HepG2 (cell line): Measurements from ENCODE around the gene ULK4. TPM values are rescaled to one million over a fixed set of nuclear protein-coding genes. Genes with fewer than 3 reads are reported as not detected.

Experiments
- ARID3A ChIP-seq: IDR thresholded peaks from 2 replicates; pipeline ENCODE4 v1.6.1; 2012; ENCODE audit warnings: low read depth, low read length, improper control_type of control experiment
- BRF2 ChIP-seq: sonication (generic); formaldehyde crosslinking; IDR thresholded peaks from 2 replicates; pipeline ENCODE4 v1.8.1; 2022; ENCODE audit warnings: mild to moderate bottlenecking, missing genetic modification reagents
- EEA1 ChIP-seq: sonication (generic); formaldehyde crosslinking; IDR thresholded peaks from 2 replicates; pipeline ENCODE4 v1.5.1; 2020; ENCODE audit warnings: mild to moderate bottlenecking, missing genetic modification reagents, borderline replicate concordance
- ESRRA ChIP-seq: sonication (generic); formaldehyde crosslinking; IDR thresholded peaks from 2 replicates; pipeline ENCODE4 v1.5.1; 2020; ENCODE audit warnings: mild to moderate bottlenecking, low read depth, missing genetic modification reagents
- HMGXB4 ChIP-seq, 2 experiments: sonication (generic) in 1 of 2; formaldehyde crosslinking in 1 of 2; IDR thresholded peaks; 2 replicates each; pipeline versions ENCODE4 v1.4.0 to v1.6.1; 2018 to 2020; ENCODE audit warnings: missing genetic modification reagents in 2 of 2, borderline replicate concordance in 1 of 2, low read depth in 1 of 2, mild to moderate bottlenecking in 1 of 2, missing biosample characterization in 1 of 2
- MTERF4 ChIP-seq: sonication (generic); formaldehyde crosslinking; IDR thresholded peaks from 2 replicates; pipeline ENCODE4 v1.8.0; 2023; ENCODE audit warnings: mild to moderate bottlenecking, missing genetic modification reagents
- MXD1 ChIP-seq: sonication (generic); formaldehyde crosslinking; IDR thresholded peaks from 2 replicates; pipeline ENCODE4 v1.4.0; 2020; ENCODE audit warnings: mild to moderate bottlenecking, missing genetic modification reagents
- NR1H2 ChIP-seq: sonication (generic); formaldehyde crosslinking; IDR thresholded peaks from 2 replicates; pipeline ENCODE4 v1.8.1; 2022; ENCODE audit warnings: low read depth, missing genetic modification reagents, borderline replicate concordance
- RARA ChIP-seq: IDR thresholded peaks from 2 replicates; pipeline ENCODE4 v1.6.1; 2016; ENCODE audit warnings: missing genetic modification reagents, missing compliant biosample characterization
- REL ChIP-seq: sonication (generic); formaldehyde crosslinking; conservative IDR thresholded peaks from 2 replicates; pipeline ENCODE4 v1.8.0; 2022; ENCODE audit warnings: mild to moderate bottlenecking, missing genetic modification reagents, moderate library complexity
- SIN3A ChIP-seq: IDR thresholded peaks from 2 replicates; pipeline ENCODE4 v1.6.1; 2011; ENCODE audit warnings: low read depth, mild to moderate bottlenecking, control low read depth, low read length, borderline replicate concordance
- SIX4 ChIP-seq: sonication (generic); formaldehyde crosslinking; IDR thresholded peaks from 2 replicates; pipeline ENCODE4 v1.4.0; 2020; ENCODE audit warnings: missing genetic modification reagents
- TFAP4 ChIP-seq: sonication (generic); IDR thresholded peaks from 2 replicates; pipeline ENCODE4 v1.6.1; 2016; ENCODE audit warnings: low read depth, borderline replicate concordance
- TFDP1 ChIP-seq: IDR thresholded peaks from 2 replicates; pipeline ENCODE4 v1.6.1; 2016; ENCODE audit warnings: missing compliant biosample characterization, missing genetic modification reagents, borderline replicate concordance
- ZFYVE20 ChIP-seq: sonication (generic); formaldehyde crosslinking; IDR thresholded peaks from 2 replicates; pipeline ENCODE4 v1.8.0; 2023; ENCODE audit warnings: low read depth, mild to moderate bottlenecking, moderate library complexity, missing genetic modification reagents, borderline replicate concordance
- ZNF235 ChIP-seq: sonication (generic); formaldehyde crosslinking; IDR thresholded peaks from 2 replicates; pipeline ENCODE4 v1.8.1; 2023; ENCODE audit warnings: mild to moderate bottlenecking, missing genetic modification reagents, borderline replicate concordance
- ZNF614 ChIP-seq: IDR thresholded peaks from 2 replicates; pipeline ENCODE4 v1.6.1; 2018; ENCODE audit warnings: missing biosample characterization, missing genetic modification reagents, inconsistent platforms, borderline replicate concordance
- ZNF709 ChIP-seq: sonication (generic); formaldehyde crosslinking; IDR thresholded peaks from 2 replicates; pipeline ENCODE4 v1.5.0; 2020; ENCODE audit warnings: mild to moderate bottlenecking, missing genetic modification reagents
- polyA plus RNA-seq, 8 experiments: library from polyadenylated mRNA; depleted of rRNA in 3 of 8; stranded (reverse) in 7 of 8; unstranded in 1 of 8; fragments of >200 nt; fragmentation: Illumina TruSeq in 4 of 8; extraction: Trizol in 4 of 8; gene quantifications; 2 replicates each; pipeline versions ENCODE4 v1.2.1 to v1.2.3, GENCODE V29; 2011 to 2016; ENCODE audit warnings: low read depth in 4 of 8, missing spikeins in 1 of 8, mixed read lengths in 1 of 8; ENCODE audit not compliant: insufficient read depth in 1 of 8
- total RNA-seq, 5 experiments: library from RNA; depleted of rRNA; stranded (reverse); fragments of >200 nt; fragmentation: Illumina TruSeq; extraction: Trizol; gene quantifications; 2 replicates each; pipeline ENCODE4 v1.2.3, GENCODE V29; 2016; ENCODE audit warnings: low read depth in 1 of 5

ULK4 gene
- total and polyA plus RNA-seq, 2 of the 13 experiments (the other 11 are each of a cell fraction or from before 2014, with no cell fraction given): 6.7 to 11.8 TPM

- TF ChIP-seq HMGXB4 (CRISPR knock-in tag; IDR thresholded peaks at IDR 0.05; ENCODE audit: borderline replicate concordance in 1 of 2, low read depth in 1 of 2): peak; percentile 95 to 98
- no peak for TF ChIP-seq REL
- TF ChIP-seq RARA (CRISPR knock-in tag): peak; percentile 75
- peak; percentile 94; the same call in 1 of the 2 replicates for TF ChIP-seq ZNF614
- TF ChIP-seq SIN3A: peak; percentile 86; the same call in 1 of the 2 replicates
- TF ChIP-seq NR1H2 (CRISPR knock-in tag): no peak
- TF ChIP-seq EEA1: peak; percentile 90; the same call in 1 of the 2 replicates
- TF ChIP-seq TFAP4: 0 out of 2 replicates have a peak, but pooled peaks have one; percentile 40
- TF ChIP-seq MTERF4 (CRISPR knock-in tag): no peak; the same call in 1 of the 2 replicates
- TF ChIP-seq MXD1 (CRISPR knock-in tag): peak; percentile 64; the same call in 1 of the 2 replicates
- TF ChIP-seq ZNF235 (CRISPR knock-in tag): no peak
- peak; percentile 65; the same call in 1 of the 2 replicates for TF ChIP-seq SIX4
- TF ChIP-seq BRF2 (CRISPR knock-in tag): peak; percentile 79
- no peak for TF ChIP-seq ESRRA (CRISPR knock-in tag)
- peak; percentile 85 for TF ChIP-seq TFDP1 (CRISPR knock-in tag)
- TF ChIP-seq ZNF709: peak; percentile 90
- peak; percentile 90; the same call in 1 of the 2 replicates for TF ChIP-seq ZFYVE20
- TF ChIP-seq ARID3A: peak; percentile 53; the same call in 1 of the 2 replicates
Observed at GRCh38 chr3:41198950-41199865, 762.7 kb downstream of the ULK4 start, which contains the start of gene CTNNB1 (continued).
